GM12891 (cell line): ENCODE data around the gene SEC31B.

Experiments used
- POLR2A ChIP-seq: IDR thresholded peaks from 2 replicates; pipeline ENCODE4 v1.6.1; 2011; ENCODE audit warnings: low read depth, low read length, control low read depth
- POLR2AphosphoS5 ChIP-seq: IDR thresholded peaks from 2 replicates; pipeline ENCODE4 v1.6.1; 2011; ENCODE audit warnings: low read depth, low read length, control low read depth
- TAF1 ChIP-seq: IDR thresholded peaks from 2 replicates; pipeline ENCODE4 v1.6.1; 2011; ENCODE audit warnings: low read depth, low read length, control low read depth

DNA sequence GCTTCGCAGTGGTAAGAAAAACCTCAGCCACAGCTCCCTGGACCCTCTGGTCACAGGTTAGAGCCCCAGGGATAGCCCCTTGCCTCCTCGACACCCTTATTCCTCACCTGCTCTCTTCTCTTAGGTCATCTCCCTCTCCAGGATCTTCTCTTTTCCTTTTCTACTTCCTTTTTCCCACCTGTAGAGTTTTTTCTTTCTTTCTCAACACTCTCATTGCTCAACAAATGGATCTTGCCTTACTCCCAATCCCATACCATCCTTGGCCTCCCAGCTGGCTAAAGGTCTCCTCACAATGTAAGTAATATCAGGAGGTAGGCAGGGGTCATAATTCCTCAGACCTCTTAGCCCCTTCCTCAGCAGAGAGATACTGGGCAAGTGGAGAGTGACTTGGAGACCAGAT is 39.7 kb downstream of the SEC31B start:
- TF ChIP-seq POLR2A = no peak
- TF ChIP-seq POLR2AphosphoS5 = no peak
- TF ChIP-seq TAF1 = no peak
